NCI-H1105 treated with DMSO at 0.1 percent for 48 hours (cell line): ENCODE data around the gene FERD3L.

Experiments used
- DNase-seq: peaks from one replicate; lab custom pipeline; 2025; lab: John Stamatoyannopoulos, UW

FERD3L gene

GRCh38 chr7:19099924-19100323 lies 45.3 kb downstream of the FERD3L start:
- no peak for DNase-seq

- no peak for DNase-seq
Observed at GRCh38 chr7:19099194-19099593, 46.0 kb downstream of the FERD3L start.

GRCh38 chr7:19098510-19098909 lies 46.7 kb downstream of the FERD3L start:
- DNase-seq = no peak

GRCh38 chr7:19097165-19098055 lies 47.8 kb downstream of the FERD3L start:
- DNase-seq = no peak

- DNase-seq = no peak
Observed at GRCh38 chr7:19095353-19095860, 49.8 kb downstream of the FERD3L start.
